Measurements from ENCODE around the gene IGLL5. TPM values are rescaled to one million over a fixed set of nuclear protein-coding genes. Genes with fewer than 3 reads are reported as not detected.

Gene IGLL5
- total RNA-seq, 1 donor from 2014 or later, result not detected

GRCh38 chr22:22877523-22878210, 9.9 kb upstream of the IGLL5 start:
- H3K9ac ChIP-seq (ENCODE audit: low read depth in 1 of 3, low read length in 3 of 3), result no peak overlapping the region
- no peak overlapping the region for H3K4me3 ChIP-seq (ENCODE audit: low read length in 3 of 3)
- no peaks in the 10 kb centered on the region for H3K9me3 ChIP-seq (ENCODE audit: control insufficient read depth in 3 of 3, low read length in 3 of 3)
- peaks cover 10 to 26% (median 19%) of the 10 kb centered on the region in 3 donors for H3K27me3 ChIP-seq (ENCODE audit: control insufficient read depth in 3 of 3, insufficient read depth in 3 of 3, low read length in 3 of 3)
- no peak overlapping the region for H3K27ac ChIP-seq (ENCODE audit: low read depth, low read length)
- H3K4me1 ChIP-seq (ENCODE audit: control insufficient read depth in 3 of 3, insufficient read depth in 3 of 3, low read length in 3 of 3), result no peaks in the 10 kb centered on the region
- no peaks in the 10 kb centered on the region for H3K36me3 ChIP-seq (ENCODE audit: control insufficient read depth in 3 of 3, insufficient read depth in 3 of 3, low read length in 3 of 3)

- Histone ChIP-seq H3K9ac (ENCODE audit: low read depth in 1 of 3, low read length in 3 of 3) (no peak overlapping the region), H3K27ac (ENCODE audit: low read depth, low read length) (no peak overlapping the region), H3K9me3 (ENCODE audit: control insufficient read depth in 3 of 3, low read length in 3 of 3) (no peaks in the 10 kb centered on the region), H3K4me3 (ENCODE audit: low read length in 3 of 3) (no peak overlapping the region), H3K36me3 (ENCODE audit: control insufficient read depth in 3 of 3, insufficient read depth in 3 of 3, low read length in 3 of 3) (no peaks in the 10 kb centered on the region), H3K27me3 (ENCODE audit: control insufficient read depth in 3 of 3, insufficient read depth in 3 of 3, low read length in 3 of 3) (peaks cover 5 to 20% (median 19%) of the 10 kb centered on the region in 3 donors), H3K4me1 (ENCODE audit: control insufficient read depth in 3 of 3, insufficient read depth in 3 of 3, low read length in 3 of 3) (no peaks in the 10 kb centered on the region)
These were observed 9.4 kb upstream of the IGLL5 start for GRCh38 chr22:22878211-22878570.

GRCh38 chr22:22878801-22879674, 8.6 kb upstream of the IGLL5 start:
- no peaks in the 10 kb centered on the region for H3K36me3 ChIP-seq (ENCODE audit: control insufficient read depth in 3 of 3, insufficient read depth in 3 of 3, low read length in 3 of 3)
- H3K9ac ChIP-seq (ENCODE audit: low read depth in 1 of 3, low read length in 3 of 3), result no peak overlapping the region
- H3K4me3 ChIP-seq (ENCODE audit: low read length in 3 of 3), result no peak overlapping the region
- peaks cover 4 to 18% (median 17%) of the 10 kb centered on the region in 3 donors for H3K27me3 ChIP-seq (ENCODE audit: control insufficient read depth in 3 of 3, insufficient read depth in 3 of 3, low read length in 3 of 3)
- H3K27ac ChIP-seq (ENCODE audit: low read depth, low read length), result no peak overlapping the region
- no peaks in the 10 kb centered on the region for H3K9me3 ChIP-seq (ENCODE audit: control insufficient read depth in 3 of 3, low read length in 3 of 3)
- H3K4me1 ChIP-seq (ENCODE audit: control insufficient read depth in 3 of 3, insufficient read depth in 3 of 3, low read length in 3 of 3), result no peaks in the 10 kb centered on the region

GRCh38 chr22:22879675-22880155, 7.9 kb upstream of the IGLL5 start:
- Histone ChIP-seq H3K4me1 (ENCODE audit: control insufficient read depth in 3 of 3, insufficient read depth in 3 of 3, low read length in 3 of 3) (no peaks in the 10 kb centered on the region), H3K27me3 (ENCODE audit: control insufficient read depth in 3 of 3, insufficient read depth in 3 of 3, low read length in 3 of 3) (peaks cover 4 to 19% (median 18%) of the 10 kb centered on the region in 3 donors), H3K36me3 (ENCODE audit: control insufficient read depth in 3 of 3, insufficient read depth in 3 of 3, low read length in 3 of 3) (no peaks in the 10 kb centered on the region), H3K9me3 (ENCODE audit: control insufficient read depth in 3 of 3, low read length in 3 of 3) (no peaks in the 10 kb centered on the region), H3K27ac (ENCODE audit: low read depth, low read length) (no peak overlapping the region), H3K4me3 (ENCODE audit: low read length in 3 of 3) (no peak overlapping the region), H3K9ac (ENCODE audit: low read depth in 1 of 3, low read length in 3 of 3) (no peak overlapping the region)

- H3K4me3 ChIP-seq (ENCODE audit: low read length in 3 of 3), result no peak overlapping the region
- no peak overlapping the region for H3K27ac ChIP-seq (ENCODE audit: low read depth, low read length)
- H3K9me3 ChIP-seq (ENCODE audit: control insufficient read depth in 3 of 3, low read length in 3 of 3), result no peaks in the 10 kb centered on the region
- peaks cover 4 to 22% (median 21%) of the 10 kb centered on the region in 3 donors for H3K27me3 ChIP-seq (ENCODE audit: control insufficient read depth in 3 of 3, insufficient read depth in 3 of 3, low read length in 3 of 3)
- H3K36me3 ChIP-seq (ENCODE audit: control insufficient read depth in 3 of 3, insufficient read depth in 3 of 3, low read length in 3 of 3), result no peaks in the 10 kb centered on the region
- H3K9ac ChIP-seq (ENCODE audit: low read depth in 1 of 3, low read length in 3 of 3), result no peak overlapping the region
- H3K4me1 ChIP-seq (ENCODE audit: control insufficient read depth in 3 of 3, insufficient read depth in 3 of 3, low read length in 3 of 3), result no peaks in the 10 kb centered on the region
These were observed 7.0 kb upstream of the IGLL5 start for GRCh38 chr22:22880645-22881044.

- Histone ChIP-seq H3K27me3 (ENCODE audit: control insufficient read depth in 3 of 3, insufficient read depth in 3 of 3, low read length in 3 of 3) (peaks cover 4 to 22% (median 21%) of the 10 kb centered on the region in 3 donors), H3K9ac (ENCODE audit: low read depth in 1 of 3, low read length in 3 of 3) (no peak overlapping the region)
These were observed 6.3 kb upstream of the IGLL5 start for GRCh38 chr22:22881116-22882000.

GRCh38 chr22:22882033-22882717, 5.4 kb upstream of the IGLL5 start:
- Histone ChIP-seq H3K9me3 (ENCODE audit: control insufficient read depth in 3 of 3, low read length in 3 of 3) (no peaks in the 10 kb centered on the region), H3K4me1 (ENCODE audit: control insufficient read depth in 3 of 3, insufficient read depth in 3 of 3, low read length in 3 of 3) (no peaks in the 10 kb centered on the region), H3K36me3 (ENCODE audit: control insufficient read depth in 3 of 3, insufficient read depth in 3 of 3, low read length in 3 of 3) (no peaks in the 10 kb centered on the region), H3K9ac (ENCODE audit: low read depth in 1 of 3, low read length in 3 of 3) (no peak overlapping the region), H3K27ac (ENCODE audit: low read depth, low read length) (no peak overlapping the region), H3K27me3 (ENCODE audit: control insufficient read depth in 3 of 3, insufficient read depth in 3 of 3, low read length in 3 of 3) (peaks cover 4 to 27% (median 21%) of the 10 kb centered on the region in 3 donors), H3K4me3 (ENCODE audit: low read length in 3 of 3) (no peak overlapping the region)

More at GRCh38 chr22:22881116-22882000, 6.3 kb upstream of the IGLL5 start:
- no peaks in the 10 kb centered on the region for H3K9me3 ChIP-seq (ENCODE audit: control insufficient read depth in 3 of 3, low read length in 3 of 3)
- no peak overlapping the region for H3K4me3 ChIP-seq (ENCODE audit: low read length in 3 of 3)
- no peak overlapping the region for H3K27ac ChIP-seq (ENCODE audit: low read depth, low read length)
- no peaks in the 10 kb centered on the region for H3K4me1 ChIP-seq (ENCODE audit: control insufficient read depth in 3 of 3, insufficient read depth in 3 of 3, low read length in 3 of 3)
- H3K36me3 ChIP-seq (ENCODE audit: control insufficient read depth in 3 of 3, insufficient read depth in 3 of 3, low read length in 3 of 3), result no peaks in the 10 kb centered on the region

GRCh38 chr22:22883090-22883727, 4.4 kb upstream of the IGLL5 start:
- no peaks in the 10 kb centered on the region for H3K4me1 ChIP-seq (ENCODE audit: control insufficient read depth in 3 of 3, insufficient read depth in 3 of 3, low read length in 3 of 3)
- peaks cover 4 to 29% (median 23%) of the 10 kb centered on the region in 3 donors for H3K27me3 ChIP-seq (ENCODE audit: control insufficient read depth in 3 of 3, insufficient read depth in 3 of 3, low read length in 3 of 3)
- H3K36me3 ChIP-seq (ENCODE audit: control insufficient read depth in 3 of 3, insufficient read depth in 3 of 3, low read length in 3 of 3), result no peaks in the 10 kb centered on the region
- no peaks in the 10 kb centered on the region for H3K9me3 ChIP-seq (ENCODE audit: control insufficient read depth in 3 of 3, low read length in 3 of 3)
- H3K27ac ChIP-seq (ENCODE audit: low read depth, low read length), result no peak overlapping the region
- no peak overlapping the region for H3K9ac ChIP-seq (ENCODE audit: low read depth in 1 of 3, low read length in 3 of 3)
- H3K4me3 ChIP-seq (ENCODE audit: low read length in 3 of 3), result no peak overlapping the region
